Measurements from ENCODE around the gene ZNF516.

DNA sequence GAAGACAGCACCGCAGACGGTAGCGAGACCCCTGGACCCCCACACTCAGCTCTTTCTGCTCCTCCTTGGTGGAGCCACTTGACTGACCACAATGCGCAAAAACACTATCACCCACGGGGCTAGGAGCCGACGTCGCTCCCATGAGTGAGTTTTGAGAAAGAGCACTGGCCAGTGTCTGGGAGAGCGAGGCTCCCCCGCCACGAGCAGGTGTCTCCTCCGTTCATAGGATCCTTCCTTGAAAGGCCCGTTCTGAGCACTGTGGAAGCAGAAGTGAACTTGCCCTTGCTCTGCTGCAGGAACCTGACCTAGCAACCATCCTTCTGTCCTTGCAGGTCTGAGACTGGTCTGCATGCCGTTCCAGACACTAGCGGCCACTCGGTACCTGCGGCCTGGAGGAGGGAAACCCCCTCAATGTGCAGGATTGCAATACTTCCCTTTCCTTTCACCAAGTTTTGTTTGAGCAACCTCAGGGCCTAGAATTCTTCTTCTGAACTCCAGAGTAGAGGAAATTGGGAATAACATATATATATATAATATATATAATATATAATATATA, 12.9 kb upstream of the ZNF516 start:
- TF ChIP-seq POLR2A (IDR thresholded peaks at IDR 0.05; ENCODE audit: low read depth, low read length), result no peak
- no peak for TF ChIP-seq POLR2AphosphoS5 (IDR thresholded peaks at IDR 0.05; ENCODE audit: low read depth, low read length)

Data from GM12892 (cell line).